GM23248 (cell line): ENCODE data around the gene DUSP5.

Experiments
- EZH2 ChIP-seq: fragments of 200-600 bp; sonication (generic); IDR thresholded peaks from 2 replicates; pipeline ENCODE4 v1.6.1; 2018; ENCODE audit warnings: antibody characterized with exemption, mild to moderate bottlenecking; ENCODE audit not compliant: insufficient read depth, poor library complexity, severe bottlenecking
- EZH2phosphoT487 ChIP-seq: fragments of 200-600 bp; sonication (generic); IDR thresholded peaks from 2 replicates; pipeline ENCODE4 v1.6.1; 2018; ENCODE audit warnings: antibody characterized with exemption, moderate library complexity, mild to moderate bottlenecking, low read depth; ENCODE audit not compliant: insufficient read depth

GRCh38 chr10:110546077-110546476, 48.4 kb downstream of the DUSP5 start:
- TF ChIP-seq EZH2, result no peak
- no peak for TF ChIP-seq EZH2phosphoT487
